Neutrophil (primary cell): Measurements from ENCODE around the gene CHN2.

Experiments
- H3K27ac ChIP-seq: fragments of 200-600 bp; sonication (generic); 2 replicates; pipeline ENCODE4 v1.5.1; 2016; ENCODE audit warnings: mild to moderate bottlenecking, moderate library complexity
- H3K27me3 ChIP-seq: fragments of 200-600 bp; sonication (generic); 2 replicates; pipeline ENCODE4 v1.6.0; 2016; ENCODE audit warnings: mild to moderate bottlenecking
- H3K36me3 ChIP-seq: fragments of 200-600 bp; sonication (generic); 2 replicates; pipeline ENCODE4 v1.5.1; 2017
- H3K4me1 ChIP-seq, 2 experiments: fragments of 200-600 bp in 1 of 2; sonication (generic) in 1 of 2; 1 replicate in 1 of 2; 2 replicates in 1 of 2; pipeline versions ENCODE4 v1.5.1 to v1.6.1; 2013 to 2016; ENCODE audit warnings: low read depth in 1 of 2, low read length in 1 of 2, mild to moderate bottlenecking in 1 of 2, moderate library complexity in 1 of 2; ENCODE audit not compliant: control insufficient read depth in 1 of 2, insufficient read depth in 1 of 2
- H3K4me3 ChIP-seq, 2 experiments: fragments of 200-600 bp in 1 of 2; sonication (generic) in 1 of 2; 1 replicate in 1 of 2; 2 replicates in 1 of 2; pipeline ENCODE4 v1.5.1; 2013 to 2016; ENCODE audit warnings: low read depth in 1 of 2, low read length in 1 of 2, mild to moderate bottlenecking in 1 of 2, moderate library complexity in 1 of 2
- H3K9me3 ChIP-seq: fragments of 200-600 bp; sonication (generic); 2 replicates; pipeline ENCODE4 v1.5.1; 2016
- TF ChIP-seq, protein P1 (sequence below): fragments of 200-600 bp; sonication (generic); IDR thresholded peaks from 2 replicates; pipeline ENCODE4 v1.5.1; 2016; ENCODE audit warnings: antibody characterized with exemption

CHN2 gene

DNA sequence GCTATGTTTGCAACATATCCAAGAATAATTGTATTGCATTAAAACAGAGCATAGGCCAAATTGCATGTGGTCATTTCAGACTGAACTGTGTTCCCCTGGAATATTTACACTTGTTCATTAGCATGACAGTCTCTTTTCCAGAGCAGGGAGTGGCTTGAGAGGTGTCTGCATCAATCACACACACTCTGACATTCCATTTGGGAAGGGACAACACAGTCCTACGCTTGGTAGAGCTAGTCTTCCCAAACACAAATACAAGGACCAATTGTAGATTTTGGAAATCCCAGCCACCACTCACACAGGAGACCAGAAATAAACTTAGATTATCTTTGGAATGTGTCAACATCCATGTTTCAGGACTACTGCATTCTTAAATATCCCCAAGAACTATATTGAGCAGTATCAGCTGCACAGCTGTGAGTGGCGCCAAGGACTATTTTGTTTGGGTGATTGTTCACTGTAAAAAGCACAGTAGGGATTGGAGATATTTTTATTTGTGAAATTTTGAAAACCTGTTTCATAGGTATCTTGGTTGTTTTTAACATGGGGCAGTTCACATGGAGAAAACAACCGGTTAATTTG, 275.5 kb downstream of the CHN2 start:
- Histone ChIP-seq H3K9me3 (no peaks in the 10 kb centered on the region), H3K4me3 (no peak overlapping the region), H3K27me3 (no peaks in the 10 kb centered on the region), H3K4me1 (peaks cover 3 to 22% of the 10 kb centered on the region in 2 experiments), H3K36me3 (no peaks in the 10 kb centered on the region), H3K27ac (no peak overlapping the region)
- TF ChIP-seq, protein P1, sequence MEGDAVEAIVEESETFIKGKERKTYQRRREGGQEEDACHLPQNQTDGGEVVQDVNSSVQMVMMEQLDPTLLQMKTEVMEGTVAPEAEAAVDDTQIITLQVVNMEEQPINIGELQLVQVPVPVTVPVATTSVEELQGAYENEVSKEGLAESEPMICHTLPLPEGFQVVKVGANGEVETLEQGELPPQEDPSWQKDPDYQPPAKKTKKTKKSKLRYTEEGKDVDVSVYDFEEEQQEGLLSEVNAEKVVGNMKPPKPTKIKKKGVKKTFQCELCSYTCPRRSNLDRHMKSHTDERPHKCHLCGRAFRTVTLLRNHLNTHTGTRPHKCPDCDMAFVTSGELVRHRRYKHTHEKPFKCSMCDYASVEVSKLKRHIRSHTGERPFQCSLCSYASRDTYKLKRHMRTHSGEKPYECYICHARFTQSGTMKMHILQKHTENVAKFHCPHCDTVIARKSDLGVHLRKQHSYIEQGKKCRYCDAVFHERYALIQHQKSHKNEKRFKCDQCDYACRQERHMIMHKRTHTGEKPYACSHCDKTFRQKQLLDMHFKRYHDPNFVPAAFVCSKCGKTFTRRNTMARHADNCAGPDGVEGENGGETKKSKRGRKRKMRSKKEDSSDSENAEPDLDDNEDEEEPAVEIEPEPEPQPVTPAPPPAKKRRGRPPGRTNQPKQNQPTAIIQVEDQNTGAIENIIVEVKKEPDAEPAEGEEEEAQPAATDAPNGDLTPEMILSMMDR = no peak

DNA sequence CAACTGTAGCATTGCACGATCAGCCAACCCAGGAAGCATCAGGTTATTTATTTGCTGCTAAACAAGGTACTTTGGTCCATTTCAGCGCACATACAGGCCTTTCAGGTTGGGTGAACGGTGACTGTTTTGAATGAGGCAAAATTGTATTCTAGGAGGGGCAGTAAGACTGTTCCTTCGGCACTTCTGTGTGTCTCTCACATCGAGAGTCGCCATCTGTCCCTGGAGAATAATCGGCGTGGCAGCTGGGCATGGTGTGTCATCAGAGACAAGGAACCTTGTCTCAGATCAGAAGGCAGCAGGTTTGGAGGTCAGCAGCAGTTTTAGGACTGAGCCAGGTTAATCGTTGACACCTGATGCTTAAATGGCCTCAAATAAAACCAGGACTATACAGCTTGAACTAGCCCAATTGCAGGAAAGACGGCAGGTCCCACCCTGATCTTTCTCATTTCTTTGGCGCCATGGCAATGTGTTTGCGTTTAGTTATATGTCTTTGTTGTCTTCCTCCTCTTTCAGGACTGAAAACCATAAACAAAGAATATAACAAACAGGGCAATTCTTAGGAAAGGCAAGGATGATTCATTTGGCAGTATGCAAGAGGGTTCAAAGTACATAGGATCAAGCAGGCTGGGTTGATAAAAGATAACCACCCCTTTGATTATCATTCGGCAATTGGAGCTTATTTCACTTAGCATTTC, 277.0 kb downstream of the CHN2 start:
- Histone ChIP-seq H3K36me3 (no peaks in the 10 kb centered on the region), H3K4me1 (peaks cover 3 to 22% of the 10 kb centered on the region in 2 experiments), H3K27ac (no peak overlapping the region), H3K27me3 (no peaks in the 10 kb centered on the region), H3K9me3 (no peaks in the 10 kb centered on the region), H3K4me3 (no peak overlapping the region)
- TF ChIP-seq, protein P1 = no peak

DNA sequence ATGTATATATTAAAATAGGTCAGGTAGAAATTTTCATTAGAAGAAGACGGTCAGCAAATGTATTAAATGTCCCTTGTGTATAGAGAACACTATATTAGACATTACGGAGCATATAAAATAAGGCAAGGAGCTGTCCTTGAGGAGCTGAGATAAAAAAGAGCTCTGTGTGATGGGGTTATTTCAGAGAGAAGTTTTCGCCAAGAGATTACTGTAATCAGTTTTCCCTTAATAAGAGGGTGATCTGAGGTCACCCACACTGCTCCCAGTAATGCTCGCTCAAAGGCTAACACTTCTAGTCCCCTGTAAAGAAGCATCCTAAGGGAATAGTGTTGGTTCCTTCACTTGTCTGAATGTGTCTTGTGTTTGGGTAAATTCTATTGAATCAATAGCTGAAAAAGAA, 282.3 kb downstream of the CHN2 start:
- Histone ChIP-seq H3K9me3 (no peaks in the 10 kb centered on the region), H3K4me3 (no peak overlapping the region), H3K4me1 (no peaks in the 10 kb centered on the region), H3K27ac (no peak overlapping the region), H3K36me3 (no peaks in the 10 kb centered on the region), H3K27me3 (no peaks in the 10 kb centered on the region)
- TF ChIP-seq, protein P1 = no peak

DNA sequence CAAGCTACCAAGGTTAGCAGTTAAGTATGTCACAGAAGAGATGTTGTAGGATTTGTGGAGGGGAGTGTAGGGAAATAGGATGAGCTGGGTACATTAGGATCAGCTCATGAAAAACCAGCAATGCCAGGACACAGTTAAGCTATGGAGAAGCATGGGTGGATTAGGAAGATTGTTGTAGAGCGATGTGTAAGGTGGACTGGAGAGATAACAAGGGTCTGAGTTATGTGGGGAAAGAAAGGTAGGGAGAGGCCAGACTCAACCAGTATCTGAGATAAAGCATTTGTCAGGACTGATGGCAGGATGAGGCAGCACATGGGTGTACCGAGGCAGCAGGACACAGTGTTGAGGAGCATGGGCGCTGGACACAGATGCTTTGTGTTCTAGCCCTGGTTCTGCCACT, 283.7 kb downstream of the CHN2 start:
- H3K9me3 ChIP-seq = no peaks in the 10 kb centered on the region
- H3K27ac ChIP-seq = no peak overlapping the region
- no peaks in the 10 kb centered on the region for H3K27me3 ChIP-seq
- TF ChIP-seq, protein P1 = no peak
- no peaks in the 10 kb centered on the region for H3K4me1 ChIP-seq
- H3K4me3 ChIP-seq = no peak overlapping the region
- no peaks in the 10 kb centered on the region for H3K36me3 ChIP-seq

DNA sequence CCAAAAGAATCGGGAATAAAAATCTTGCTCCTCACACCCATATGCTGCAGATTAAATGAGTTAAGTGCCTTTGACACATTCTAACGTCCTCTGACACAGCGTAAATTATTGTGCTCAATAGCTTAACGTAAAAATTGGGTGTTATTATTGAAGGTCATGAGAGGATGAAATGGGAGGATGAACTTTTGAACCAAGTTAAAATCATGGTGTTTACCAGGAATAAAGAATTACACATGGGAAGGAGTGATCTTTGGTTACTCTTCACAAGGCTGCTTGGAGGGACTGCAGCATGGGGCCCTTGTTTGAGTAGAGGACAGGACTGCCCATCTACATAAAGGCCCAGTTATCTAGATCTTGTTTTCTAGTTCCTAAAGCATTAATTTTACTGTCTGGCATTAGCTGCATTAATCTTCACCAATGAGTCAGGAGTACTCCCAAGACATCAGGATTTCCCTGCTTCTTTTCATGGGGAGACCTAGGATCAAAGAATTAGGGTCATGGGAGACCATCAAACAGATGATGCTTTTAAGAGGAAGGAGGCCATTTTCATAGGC, 284.2 kb downstream of the CHN2 start:
- Histone ChIP-seq H3K27me3 (no peaks in the 10 kb centered on the region), H3K27ac (no peak overlapping the region), H3K9me3 (no peaks in the 10 kb centered on the region), H3K4me3 (no peak overlapping the region), H3K4me1 (no peaks in the 10 kb centered on the region), H3K36me3 (no peaks in the 10 kb centered on the region)
- TF ChIP-seq, protein P1 = no peak
